Spleen (tissue), 11 donors: ENCODE data around the gene NCF2. TPM values are rescaled to one million over a fixed set of nuclear protein-coding genes. Genes with fewer than 3 reads are reported as not detected.
"Not testable (repeated sequence)": the region's sequence is repeated elsewhere in the genome, so short reads cannot be mapped to it uniquely, and the experiment has no call there.

Experiments
- DNase-seq: peaks from one replicate; pipeline ENCODE4 v3.0.0-alpha.2; 2020
- H3K27ac ChIP-seq, 8 donors: fragments of 200-600 bp; sonication (generic) in 7 of 8; 1 replicate in 4 of 8; 2 replicates in 4 of 8; pipeline versions ENCODE4 v1.5.0 to v1.8.0; 2016 to 2021; ENCODE audit warnings: inconsistent platforms in 4 of 8, mild to moderate bottlenecking in 4 of 8, moderate library complexity in 1 of 8
- H3K27me3 ChIP-seq, 7 donors: fragments of 200-600 bp; sonication (generic) in 6 of 7; replicated peaks in 1 of 7; 1 replicate in 4 of 7; 2 replicates in 3 of 7; pipeline versions ENCODE4 v1.5.0 to v1.8.0; 2016 to 2021; ENCODE audit warnings: inconsistent platforms in 3 of 7, mild to moderate bottlenecking in 1 of 7
- H3K36me3 ChIP-seq, 6 donors: fragments of 200-600 bp; sonication (generic) in 5 of 6; 1 replicate in 4 of 6; 2 replicates in 2 of 6; pipeline versions ENCODE4 v1.5.0 to v1.8.0; 2016 to 2021; ENCODE audit warnings: inconsistent platforms in 2 of 6
- H3K4me1 ChIP-seq, 6 donors: fragments of 200-600 bp; sonication (generic) in 5 of 6; 1 replicate in 3 of 6; 2 replicates in 3 of 6; pipeline versions ENCODE4 v1.5.0 to v1.8.0; 2016 to 2021; ENCODE audit warnings: inconsistent platforms in 3 of 6
- H3K4me3 ChIP-seq, 8 donors: fragments of 200-600 bp; sonication (generic) in 7 of 8; 1 replicate in 4 of 8; 2 replicates in 4 of 8; pipeline versions ENCODE4 v1.5.0 to v1.8.0; 2016 to 2021; ENCODE audit warnings: inconsistent platforms in 4 of 8, mild to moderate bottlenecking in 4 of 8, moderate library complexity in 2 of 8
- H3K9me3 ChIP-seq, 8 donors: fragments of 200-600 bp; sonication (generic) in 7 of 8; 1 replicate in 4 of 8; 2 replicates in 4 of 8; pipeline versions ENCODE4 v1.5.0 to v1.8.0; 2016 to 2021; ENCODE audit warnings: inconsistent platforms in 4 of 8
- CTCF ChIP-seq, 11 experiments: fragments of 200-600 bp in 7 of 11; fragments of 450-650 bp in 4 of 11; sonication (generic) in 4 of 11; IDR thresholded peaks in 8 of 11; conservative IDR thresholded peaks in 3 of 11; 1 replicate in 7 of 11; 2 replicates in 4 of 11; pipeline versions ENCODE4 v1.4.0 to v1.8.0; 2016 to 2021; ENCODE audit warnings: antibody characterized with exemption in 11 of 11, inconsistent platforms in 4 of 11, mild to moderate bottlenecking in 1 of 11
- POLR2A ChIP-seq, 3 donors: fragments of 450-650 bp; IDR thresholded peaks; one replicate each; pipeline ENCODE4 v1.5.1; 2017; ENCODE audit warnings: antibody characterized with exemption in 3 of 3, mild to moderate bottlenecking in 1 of 3
- POLR2AphosphoS5 ChIP-seq, 3 donors: sonication (generic); formaldehyde crosslinking; IDR thresholded peaks; one replicate each; pipeline ENCODE4 v1.5.1; 2017; ENCODE audit warnings: antibody characterized with exemption in 3 of 3
- WGBS, 5 donors: extraction: QIAGEN DNeasy Blood & Tissue Kit in 3 of 5; methylation state at CpG; one replicate each; pipeline versions ENCODE4 v1.1.5 to v1.1.7; 2013 to 2018; 5-methylcytosine and 5-hydroxymethylcytosine counted together
- intact Hi-C: fragments of 100-400 bp; cut with DNase I; formaldehyde crosslinking; loops from one replicate; pipeline ENCODE4 v1.15.0; 2023; ENCODE audit warnings: low total_unique reads
- polyA plus RNA-seq, 3 donors: library from polyadenylated mRNA; stranded (reverse); fragments of 200-250 nt; gene quantifications; one replicate each; pipeline ENCODE4 v1.2.1, GENCODE V29; 2013
- total RNA-seq, 7 donors: library from RNA; depleted of rRNA in 3 of 7; stranded (reverse); fragments of >200 nt in 3 of 7; fragmentation: NEBNext Ultra II Directional in 4 of 7; extraction: Animal tissue kit (Norgen Biotek cat#: 25700) in 4 of 7; gene quantifications; one replicate each; pipeline versions ENCODE4 v1.1.0 to v1.2.1, GENCODE V29; 2016 to 2021
- donor health status: healthy with polysubstance abuse.
- donor health status: DM: no; HTN: no; CAD: no; lungs with moderate emphysema.
- donor health status: DM: no; HTN: no; CAD: no.
- donor health status: Bipolar disorder and iron deficiency.
- donor health status: healthy.
- donor health status: DM: no; HTN: no; CAD: no.
- donor health status: DM: yes; HTN: yes; CAD: no.

The NCF2 gene
- total and polyA plus RNA-seq, 10 donors = 14.9 to 232 (median 99.0) TPM

DNA sequence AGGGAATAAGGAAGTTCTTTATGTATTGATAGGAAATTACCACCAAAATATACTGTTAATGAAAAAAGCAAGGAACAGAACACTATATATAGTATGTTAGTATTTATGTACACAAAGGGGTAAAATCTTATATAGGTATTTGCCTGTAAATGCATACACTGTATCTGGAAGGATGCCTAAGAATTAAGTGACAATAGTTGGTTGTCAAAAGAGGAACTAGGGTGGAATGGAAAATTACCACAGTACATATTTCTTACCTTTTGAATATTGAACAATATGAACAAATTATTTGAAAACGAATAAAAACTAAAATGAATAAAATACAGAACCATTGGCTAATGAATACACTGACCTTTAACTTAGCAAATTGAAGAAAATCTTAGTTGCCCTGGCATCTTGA lies 31.8 kb upstream of the NCF2 start:
- H3K4me1 ChIP-seq = peaks cover 4 to 49% (median 27%) of the 10 kb centered on the region in 6 donors
- intact Hi-C loops = no loop called here
- TF ChIP-seq POLR2AphosphoS5 (IDR thresholded peaks at IDR 0.05) (no peak), POLR2A (IDR thresholded peaks at IDR 0.05) (no peak), CTCF (IDR thresholded peaks at IDR 0.05 in 8 of 11, conservative IDR thresholded peaks at IDR 0.05 in 3 of 11) (no peak)
- H3K27ac ChIP-seq = peak overlapping the region in 7 of 8 donors; percentile 2 to 54 (median 33)
- 34 to 49% (median 37%) methylated on average over 1 of the region's 1 CpG for WGBS, 5 donors
- H3K36me3 ChIP-seq = peaks cover 0 to 42% (median 17%) of the 10 kb centered on the region in 6 donors
- H3K27me3 ChIP-seq = no peaks in the 10 kb centered on the region
- H3K9me3 ChIP-seq = no peaks in the 10 kb centered on the region
- no peak for DNase-seq
- no peak overlapping the region for H3K4me3 ChIP-seq

- intact Hi-C loops = no loop called here
- no peak for TF ChIP-seq CTCF (IDR thresholded peaks at IDR 0.05 in 8 of 11, conservative IDR thresholded peaks at IDR 0.05 in 3 of 11)
- no peak for TF ChIP-seq POLR2AphosphoS5 (IDR thresholded peaks at IDR 0.05)
- no peak for TF ChIP-seq POLR2A (IDR thresholded peaks at IDR 0.05)
- WGBS, 5 donors = 80 to 91% (median 90%) methylated on average over 2 of the region's 2 CpGs
- Histone ChIP-seq H3K9me3 (no peaks in the 10 kb centered on the region), H3K4me1 (peaks cover 0 to 32% (median 14%) of the 10 kb centered on the region in 6 donors), H3K27ac (no peak overlapping the region), H3K27me3 (no peaks in the 10 kb centered on the region), H3K4me3 (no peak overlapping the region), H3K36me3 (peaks cover 0 to 25% (median 9%) of the 10 kb centered on the region in 6 donors)
- DNase-seq = no peak
Observed at GRCh38 chr1:183620311-183620710, 30.1 kb upstream of the NCF2 start.

GRCh38 chr1:183619781-183620180 lies 29.5 kb upstream of the NCF2 start:
- WGBS, 5 donors = 77 to 91% (median 79%) methylated on average over 1 of the region's 1 CpG
- TF ChIP-seq CTCF (IDR thresholded peaks at IDR 0.05 in 8 of 11, conservative IDR thresholded peaks at IDR 0.05 in 3 of 11) = no peak
- TF ChIP-seq POLR2AphosphoS5 (IDR thresholded peaks at IDR 0.05) = no peak
- no peak for TF ChIP-seq POLR2A (IDR thresholded peaks at IDR 0.05)
- Histone ChIP-seq H3K9me3 (no peaks in the 10 kb centered on the region), H3K27me3 (no peaks in the 10 kb centered on the region), H3K27ac (no peak overlapping the region), H3K4me3 (no peak overlapping the region), H3K4me1 (peaks cover 0 to 26% (median 12%) of the 10 kb centered on the region in 6 donors), H3K36me3 (peaks cover 0 to 20% (median 6%) of the 10 kb centered on the region in 6 donors)
- intact Hi-C loops = no loop called here
- DNase-seq = no peak

DNA sequence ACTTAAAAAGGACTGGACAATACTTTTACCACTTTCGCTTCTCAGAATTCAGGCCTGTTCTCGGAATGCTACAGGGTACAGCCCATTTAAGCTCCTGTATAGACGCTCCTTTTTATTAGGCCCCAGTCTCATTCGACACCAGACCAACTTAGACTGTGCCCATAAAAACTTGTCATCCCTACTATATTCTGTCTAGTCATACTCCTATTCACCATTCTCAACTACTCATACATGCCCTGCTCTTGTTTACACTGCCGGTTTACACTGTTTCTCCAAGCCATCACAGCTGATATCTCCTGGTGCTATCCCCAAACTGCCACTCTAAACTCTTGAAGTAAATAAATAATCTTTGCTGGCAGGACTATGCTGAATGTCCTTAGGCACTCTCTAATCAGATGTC lies 27.9 kb upstream of the NCF2 start:
- H3K36me3 ChIP-seq, H3K4me3 ChIP-seq, intact Hi-C loops, DNase-seq, H3K9me3 ChIP-seq, H3K27me3 ChIP-seq, H3K27ac ChIP-seq: not testable (repeated sequence)
- H3K4me1 ChIP-seq = peaks cover 0 to 21% (median 12%) of the 10 kb centered on the region in 6 donors
- 74 to 91% (median 90%) methylated on average over 4 to 5 of the region's 5 CpGs for WGBS, 5 donors

GRCh38 chr1:183612975-183613374 lies 22.7 kb upstream of the NCF2 start:
- peaks cover 0 to 25% (median 21%) of the 10 kb centered on the region in 6 donors for H3K4me1 ChIP-seq
- intact Hi-C loops, H3K9me3 ChIP-seq, H3K36me3 ChIP-seq, H3K4me3 ChIP-seq, H3K27me3 ChIP-seq, DNase-seq, H3K27ac ChIP-seq: not testable (repeated sequence)
- WGBS, 5 donors = 90 to 97% (median 95%) methylated on average over 3 of the region's 3 CpGs
